NCI-H146 (cell line): ENCODE data around the gene PHAF1.

Source experiments
- DNase-seq: peaks from one replicate; lab custom pipeline; 2025; lab: John Stamatoyannopoulos, UW

Gene PHAF1

GRCh38 chr16:67109407-67110135 is at the start of gene PHAF1:
Gene PHAF1 (plus strand): TSS chr16:67109941. CDS start chr16:67110176, 235 bp downstream.
- DNase-seq = peak; percentile 84

- DNase-seq = no peak
Measured at GRCh38 chr16:67063008-67063407, 46.7 kb upstream of the PHAF1 start.

- no peak for DNase-seq
Measured at GRCh38 chr16:67068212-67068753, 41.5 kb upstream of the PHAF1 start.

GRCh38 chr16:67071476-67072048 is 38.2 kb upstream of the PHAF1 start:
- DNase-seq = no peak

- DNase-seq = no peak
Measured at GRCh38 chr16:67075331-67075730, 34.4 kb upstream of the PHAF1 start.

GRCh38 chr16:67077871-67078270 is 31.9 kb upstream of the PHAF1 start:
- DNase-seq = peak; percentile 47

- DNase-seq = no peak
Measured at GRCh38 chr16:67082100-67082499, 27.6 kb upstream of the PHAF1 start.

- no peak for DNase-seq
Measured at GRCh38 chr16:67082891-67083290, 26.9 kb upstream of the PHAF1 start.

GRCh38 chr16:67084345-67085028 is 25.3 kb upstream of the PHAF1 start:
- DNase-seq = no peak

- DNase-seq = no peak
Measured at GRCh38 chr16:67086822-67087221, 22.9 kb upstream of the PHAF1 start.

- DNase-seq = no peak
Measured at GRCh38 chr16:67087291-67087690, 22.4 kb upstream of the PHAF1 start.

- DNase-seq = no peak
Measured at GRCh38 chr16:67087803-67088202, 21.9 kb upstream of the PHAF1 start.

GRCh38 chr16:67088551-67088950 is 21.2 kb upstream of the PHAF1 start:
- DNase-seq = no peak

- no peak for DNase-seq
Measured at GRCh38 chr16:67089101-67089500, 20.6 kb upstream of the PHAF1 start.

- DNase-seq = no peak
Measured at GRCh38 chr16:67091906-67092566, 17.7 kb upstream of the PHAF1 start.

GRCh38 chr16:67093098-67093726 is 16.5 kb upstream of the PHAF1 start:
- no peak for DNase-seq

GRCh38 chr16:67098599-67098998 is 11.1 kb upstream of the PHAF1 start:
- no peak for DNase-seq

GRCh38 chr16:67100569-67101310 is 9.0 kb upstream of the PHAF1 start:
- DNase-seq = no peak

- no peak for DNase-seq
Measured at GRCh38 chr16:67101311-67102082, 8.2 kb upstream of the PHAF1 start.

- DNase-seq = no peak
Measured at GRCh38 chr16:67104061-67104460, 5.7 kb upstream of the PHAF1 start.
